IMR-90 (cell line): Measurements from ENCODE around the gene FRMPD4. TPM values are rescaled to one million over a fixed set of nuclear protein-coding genes. Genes with fewer than 3 reads are reported as not detected.

Experiments
- ATAC-seq: fragments of 200-7000 bp; cut with Tn5 transposase; 2 replicates; pipeline ENCODE4 v1.9.1; 2020; ENCODE audit warnings: low read depth, mild to moderate bottlenecking, moderate library complexity
- BruUV-seq: library from RNA; stranded (reverse); fragments of 400-500 nt; replicated peaks from 2 replicates; lab custom pipeline; 2021; lab: Mats Ljungman, UMichigan
- CTCF ChIA-PET: fragments of 300-600 bp; formaldehyde crosslinking; extraction: SDS; loops from one replicate; lab custom pipeline; 2021; ENCODE audit warnings: antibody characterized with exemption; lab: Yijun Ruan, JAX
- POLR2A ChIA-PET: fragments of 300-600 bp; sonication (Branson Sonifier 250); formaldehyde crosslinking; loops from one replicate; lab custom pipeline; 2022; ENCODE audit warnings: antibody characterized with exemption; ENCODE audit not compliant: unreplicated experiment; lab: Charles Lee
- DNase-seq: peaks from one replicate; pipeline ENCODE4 v3.0.0; 2013
- H2AFZ ChIP-seq: replicated peaks from 2 replicates; pipeline ENCODE3; 2013; ENCODE audit warnings: low read length, mild to moderate bottlenecking; ENCODE audit not compliant: poor library complexity
- H2AK5ac ChIP-seq: 2 replicates; pipeline ENCODE4 v1.6.1; 2013; ENCODE audit warnings: low read depth, low read length, inconsistent platforms
- H2AK9ac ChIP-seq: replicated peaks from 2 replicates; pipeline ENCODE3; 2013; ENCODE audit warnings: mild to moderate bottlenecking, low read depth, low read length, moderate library complexity; ENCODE audit not compliant: poor library complexity
- H2BK120ac ChIP-seq: 2 replicates; pipeline ENCODE4 v1.6.1; 2013; ENCODE audit warnings: low read depth, low read length, inconsistent platforms
- H2BK15ac ChIP-seq: 3 replicates; pipeline ENCODE4 v1.6.1; 2013; ENCODE audit warnings: low read depth, low read length, inconsistent platforms
- H2BK20ac ChIP-seq: 2 replicates; pipeline ENCODE4 v1.6.1; 2013; ENCODE audit warnings: low read depth, mild to moderate bottlenecking, inconsistent platforms, low read length, moderate library complexity
- H2BK5ac ChIP-seq: 2 replicates; pipeline ENCODE4 v1.6.1; 2013; ENCODE audit warnings: mild to moderate bottlenecking, low read depth, low read length, inconsistent platforms; ENCODE audit not compliant: poor library complexity, severe bottlenecking
- H3K14ac ChIP-seq: replicated peaks from 2 replicates; pipeline ENCODE4 v1.6.1; 2013; ENCODE audit warnings: low read depth, low read length, inconsistent platforms
- H3K18ac ChIP-seq: 2 replicates; pipeline ENCODE4 v1.6.1; 2013; ENCODE audit warnings: low read depth, low read length, control low read depth
- H3K23ac ChIP-seq: 2 replicates; pipeline ENCODE4 v1.6.1; 2013; ENCODE audit warnings: low read depth, low read length, inconsistent platforms
- H3K27ac ChIP-seq: 2 replicates; pipeline ENCODE4 v1.5.1; 2013; ENCODE audit warnings: mild to moderate bottlenecking, control low read depth, low read length; ENCODE audit not compliant: insufficient read depth
- H3K27me3 ChIP-seq: 2 replicates; pipeline ENCODE4 v1.6.1; 2013; ENCODE audit warnings: low read length; ENCODE audit not compliant: control insufficient read depth, insufficient read depth
- H3K36me3 ChIP-seq: 2 replicates; pipeline ENCODE4 v1.6.1; 2013; ENCODE audit warnings: low read length, mixed read lengths; ENCODE audit not compliant: control insufficient read depth, insufficient read depth
- H3K4ac ChIP-seq: 2 replicates; pipeline ENCODE4 v1.6.1; 2013; ENCODE audit warnings: low read depth, low read length, inconsistent platforms
- H3K4me1 ChIP-seq: 2 replicates; pipeline ENCODE4 v1.6.1; 2013; ENCODE audit warnings: low read length, mixed read lengths; ENCODE audit not compliant: control insufficient read depth, insufficient read depth
- H3K4me2 ChIP-seq: 2 replicates; pipeline ENCODE4 v1.6.1; 2013; ENCODE audit warnings: low read depth, mild to moderate bottlenecking, control low read depth, low read length, moderate library complexity
- H3K4me3 ChIP-seq: 2 replicates; pipeline ENCODE4 v1.5.1; 2013; ENCODE audit warnings: low read depth, mild to moderate bottlenecking, control low read depth, low read length, moderate library complexity; ENCODE audit not compliant: insufficient read depth
- H3K56ac ChIP-seq: 2 replicates; pipeline ENCODE4 v1.6.1; 2013; ENCODE audit warnings: low read length, inconsistent platforms; ENCODE audit not compliant: insufficient read depth; ENCODE audit errors: extremely low read depth
- H3K79me1 ChIP-seq, 2 experiments: 2 replicates each; pipeline ENCODE4 v1.6.1; 2013; ENCODE audit warnings: low read length in 2 of 2, inconsistent platforms in 1 of 2, low read depth in 1 of 2
- H3K9ac ChIP-seq: 2 replicates; pipeline ENCODE4 v1.6.1; 2013; ENCODE audit warnings: low read depth, low read length, control low read depth
- H3K9me1 ChIP-seq: 2 replicates; pipeline ENCODE4 v1.6.1; 2013; ENCODE audit warnings: low read length, inconsistent platforms; ENCODE audit not compliant: insufficient read depth
- H3K9me3 ChIP-seq: 2 replicates; pipeline ENCODE4 v1.6.1; 2013; ENCODE audit warnings: low read length; ENCODE audit not compliant: control insufficient read depth, insufficient read depth
- H4K20me1 ChIP-seq: 2 replicates; pipeline ENCODE4 v1.6.1; 2013; ENCODE audit warnings: low read length, inconsistent platforms; ENCODE audit not compliant: insufficient read depth
- H4K5ac ChIP-seq: 2 replicates; pipeline ENCODE4 v1.6.1; 2013; ENCODE audit warnings: mild to moderate bottlenecking, low read depth, low read length, control low read depth
- H4K8ac ChIP-seq, 2 experiments: 2 replicates each; pipeline ENCODE4 v1.6.1; 2013; ENCODE audit warnings: low read depth in 2 of 2, low read length in 2 of 2, control low read depth in 1 of 2, inconsistent platforms in 1 of 2
- H4K91ac ChIP-seq: 2 replicates; pipeline ENCODE4 v1.6.1; 2013; ENCODE audit warnings: low read depth, low read length, inconsistent platforms; ENCODE audit not compliant: insufficient read depth
- BHLHE40 ChIP-seq: fragments of 150-350 bp; IDR thresholded peaks from 2 replicates; pipeline ENCODE4 v1.6.1; 2016; ENCODE audit warnings: mild to moderate bottlenecking, low read depth, low read length
- CHD1 ChIP-seq: IDR thresholded peaks from 2 replicates; pipeline ENCODE4 v1.6.1; 2012; ENCODE audit warnings: low read depth, low read length, improper control_type of control experiment
- FOS ChIP-seq: fragments of 150-350 bp; IDR thresholded peaks from 2 replicates; pipeline ENCODE4 v1.6.1; 2016; ENCODE audit warnings: low read depth, low read length
- NFE2L2 ChIP-seq: fragments of 150-350 bp; IDR thresholded peaks from 2 replicates; pipeline ENCODE4 v1.6.1; 2016; ENCODE audit warnings: low read depth, mild to moderate bottlenecking, low read length
- POLR2A ChIP-seq: IDR thresholded peaks from 2 replicates; pipeline ENCODE4 v1.6.1; 2012; ENCODE audit warnings: mild to moderate bottlenecking, low read depth, low read length
- RFX5 ChIP-seq: IDR thresholded peaks from 2 replicates; pipeline ENCODE4 v1.8.0; 2012; ENCODE audit warnings: low read depth, mild to moderate bottlenecking, low read length, moderate library complexity
- WGBS, 2 experiments: methylation state at CpG; one replicate each; pipeline versions ENCODE4 v1.1.5 to v1.1.7; 2013; ENCODE audit warnings: missing lambda C conversion rate in 2 of 2; ENCODE audit not compliant: insufficient read length in 1 of 2; ENCODE audit errors: extremely low coverage in 2 of 2; 5-methylcytosine and 5-hydroxymethylcytosine counted together
- dilution Hi-C: fragments of 300-500 bp; cut with HindIII; formaldehyde crosslinking; loops from one replicate; pipeline ENCODE4 v1.14.3; 2018; ENCODE audit warnings: low sequenced_read_pairs; ENCODE audit not compliant: unreplicated experiment
- in situ Hi-C: fragments of 300-500 bp; cut with MboI; formaldehyde crosslinking; loops from 3 replicates; pipeline ENCODE4 v1.14.3; 2019; ENCODE audit warnings: low sequenced_read_pairs, inconsistent platforms, mixed read lengths
- intact Hi-C: fragments of 100-400 bp; cut with micrococcal nuclease; formaldehyde crosslinking; loops from 2 replicates; pipeline ENCODE4 v1.10.0; 2022
- polyA plus RNA-seq, 3 experiments: library from polyadenylated mRNA; depleted of rRNA; stranded (reverse); fragments of >200 nt; gene quantifications; 2 replicates each; pipeline ENCODE4 v1.2.3, GENCODE V29; 2012; ENCODE audit warnings: low replicate concordance in 1 of 3
- total RNA-seq: library from RNA; depleted of rRNA; stranded (reverse); fragments of >200 nt; gene quantifications from 2 replicates; pipeline ENCODE4 v1.2.3, GENCODE V29; 2012

Gene FRMPD4
- total and polyA plus RNA-seq, 2 of the 4 experiments (the other 2 are of a cell fraction), result 0.53 to 1.1 TPM

- ChIA-PET CTCF (no interaction called here), POLR2A (no interaction called here)
- ATAC-seq, result no peak
- Histone ChIP-seq H3K27ac (no peak overlapping the region), H2AK5ac (no peak overlapping the region), H2BK15ac (no peak overlapping the region), H3K18ac (no peak overlapping the region), H3K4me3 (no peak overlapping the region), H3K79me1 (no peaks in the 10 kb centered on the region), H3K9me3 (no peaks in the 10 kb centered on the region), H2BK5ac (no peak overlapping the region), H2BK20ac (no peak overlapping the region), H3K4ac (no peak overlapping the region), H2AK9ac (no peak overlapping the region), H4K5ac (no peak overlapping the region), H3K9ac (no peak overlapping the region), H4K20me1 (no peaks in the 10 kb centered on the region), H3K4me1 (no peaks in the 10 kb centered on the region), H3K23ac (no peak overlapping the region), H2BK120ac (no peak overlapping the region), H3K14ac (no peak overlapping the region), H3K4me2 (no peak overlapping the region), H4K8ac (no peak overlapping the region), H3K56ac (no peak overlapping the region), H3K36me3 (no peaks in the 10 kb centered on the region), H3K27me3 (no peaks in the 10 kb centered on the region), H3K9me1 (no peaks in the 10 kb centered on the region), H2AFZ (no peak overlapping the region), H4K91ac (no peak overlapping the region)
- BruUV-seq, result no TSS peak
- no CpG with 5 or more reads among the region's 1 CpG for WGBS, 2 experiments
- in situ Hi-C loops, result loop anchor here (25.0 kb wide), 1 partner anchor 623 kb away; no protein-coding TSS in a partner anchor
- dilution Hi-C loops, result no loop called here
- intact Hi-C loops, result loop anchor here (10.0 kb wide), 2 partner anchors 235 to 815 kb away; partner anchors contain the start of gene TLR8
- no peak for DNase-seq
- TF ChIP-seq CHD1 (no peak), POLR2A (no peak), FOS (no peak), RFX5 (no peak), BHLHE40 (no peak), NFE2L2 (no peak)
These were observed 48.5 kb upstream of the FRMPD4 start for GRCh38 chrX:12089740-12090139.
